ENCODE results near the gene SLC24A3. TPM values are rescaled to one million over a fixed set of nuclear protein-coding genes. Genes with fewer than 3 reads are reported as not detected.

The SLC24A3 gene
- total and polyA plus RNA-seq, 7 experiments from 2014 or later, result 0.58 to 1.0 TPM; not detected in 5

DNA sequence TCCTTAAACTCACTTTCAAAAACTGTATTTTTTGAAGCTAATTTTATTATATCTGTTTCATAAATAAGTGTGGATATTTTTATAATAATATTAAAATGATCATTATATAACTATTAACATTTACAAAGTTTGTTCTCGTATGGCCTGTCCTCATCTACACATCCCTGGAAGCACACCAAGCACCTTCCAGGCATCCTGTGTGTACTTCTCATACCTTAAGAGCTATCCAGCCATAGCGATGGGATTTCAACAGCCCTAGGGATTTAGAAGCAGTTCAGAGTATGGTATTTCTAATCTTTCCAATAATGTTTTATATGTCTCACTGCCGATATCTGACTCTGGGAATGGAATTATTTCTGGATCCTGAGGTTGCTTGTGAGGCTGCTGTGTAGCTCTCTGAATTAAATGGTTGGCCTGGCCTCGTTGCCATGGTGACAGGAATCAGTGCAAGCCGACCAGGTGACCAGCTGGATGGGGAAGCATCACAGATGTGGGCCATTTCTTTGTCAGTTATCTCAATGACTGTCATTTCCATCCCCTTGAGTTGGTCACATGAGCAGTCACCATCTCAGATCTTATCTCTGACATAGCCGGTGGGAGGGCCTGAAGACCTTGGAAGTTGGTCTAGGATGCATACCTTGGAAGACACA, 280.4 kb downstream of the SLC24A3 start:
- CTCF ChIA-PET, result no interaction called here

DNA sequence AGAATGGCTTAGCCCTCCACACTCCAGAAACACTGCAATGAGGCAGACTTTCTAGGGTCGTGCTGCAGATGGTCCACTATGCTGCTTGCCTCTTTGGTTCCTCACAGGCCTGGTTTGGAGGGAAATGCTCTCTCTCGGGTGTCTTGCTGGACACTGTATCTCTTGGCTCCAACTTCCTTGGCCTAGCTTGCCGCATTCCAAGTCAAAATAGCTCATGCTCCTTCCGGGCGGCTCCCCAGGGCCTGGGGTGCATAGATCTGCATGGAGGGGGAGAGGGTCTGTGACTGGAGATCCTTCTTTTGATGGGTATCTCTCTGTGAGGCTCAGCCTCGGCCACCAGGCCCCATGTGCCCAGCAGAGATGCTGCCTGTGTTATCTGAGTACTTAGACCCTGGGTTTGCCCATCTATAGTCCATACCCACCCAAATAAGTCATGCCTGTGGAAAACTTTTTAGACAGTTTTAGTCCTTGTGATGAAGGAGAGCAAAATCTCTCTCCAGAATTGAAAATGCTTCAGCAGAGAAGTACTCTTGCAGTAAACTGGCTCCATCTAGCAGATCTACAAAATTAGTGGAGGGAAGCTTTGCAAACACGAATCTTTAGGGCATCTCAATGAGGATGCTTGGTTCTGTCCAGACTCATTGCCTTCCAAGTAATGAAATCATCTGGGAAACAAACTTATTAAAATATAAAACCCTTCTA, 281.5 kb downstream of the SLC24A3 start:
- no peaks in the 10 kb centered on the region for H3K36me3 ChIP-seq (ENCODE audit: control insufficient read depth in 2 of 3, insufficient read depth in 3 of 3, low read length in 3 of 3)
- CTCF ChIA-PET, result no interaction called here
- no peak overlapping the region for H3K4me3 Mint-ChIP-seq
- no peaks in the 10 kb centered on the region for H3K9me3 ChIP-seq (ENCODE audit: control insufficient read depth in 2 of 3, low read length in 3 of 3)
- no peaks in the 10 kb centered on the region for H3K27me3 ChIP-seq (ENCODE audit: control insufficient read depth in 2 of 2, insufficient read depth in 2 of 2, low read length in 2 of 2)
- H3K27ac Mint-ChIP-seq, result no peak overlapping the region
- intact Hi-C loops (cut with micrococcal nuclease), result no loop called here
- H3K9me3 Mint-ChIP-seq, result peaks cover 0 to 6% (median 0%) of the 10 kb centered on the region in 11 donors
- H3K36me3 Mint-ChIP-seq, result no peaks in the 10 kb centered on the region
- DNase-seq (no peak), ATAC-seq (no peak)
- H3K4me3 ChIP-seq (ENCODE audit: low read length), result no peak overlapping the region
- peaks cover 0 to 6% (median 6%) of the 10 kb centered on the region in 7 donors for H3K4me1 Mint-ChIP-seq
- peaks cover 0 to 11% (median 4%) of the 10 kb centered on the region in 5 donors for H3K27me3 Mint-ChIP-seq
- H3K27ac ChIP-seq (ENCODE audit: low read depth, low read length), result no peak overlapping the region
- POLR2A ChIA-PET, result no interaction called here
- no peaks in the 10 kb centered on the region for H3K4me1 ChIP-seq (ENCODE audit: control insufficient read depth in 2 of 2, insufficient read depth in 2 of 2, low read length in 2 of 2)

More for the DNA sequence above, 280.4 kb downstream of the SLC24A3 start:
- Mint-ChIP-seq H3K36me3 (no peaks in the 10 kb centered on the region), H3K4me3 (no peak overlapping the region), H3K4me1 (no peaks in the 10 kb centered on the region), H3K9me3 (peaks cover 0 to 9% (median 0%) of the 10 kb centered on the region in 11 donors), H3K27ac (no peak overlapping the region), H3K27me3 (peaks cover 0 to 11% (median 0%) of the 10 kb centered on the region in 5 donors)
- Histone ChIP-seq H3K4me3 (ENCODE audit: low read length) (no peak overlapping the region), H3K36me3 (ENCODE audit: control insufficient read depth in 2 of 3, insufficient read depth in 3 of 3, low read length in 3 of 3) (no peaks in the 10 kb centered on the region), H3K27ac (ENCODE audit: low read depth, low read length) (no peak overlapping the region), H3K9me3 (ENCODE audit: control insufficient read depth in 2 of 3, low read length in 3 of 3) (no peaks in the 10 kb centered on the region), H3K27me3 (ENCODE audit: control insufficient read depth in 2 of 2, insufficient read depth in 2 of 2, low read length in 2 of 2) (no peaks in the 10 kb centered on the region), H3K4me1 (ENCODE audit: control insufficient read depth in 2 of 2, insufficient read depth in 2 of 2, low read length in 2 of 2) (no peaks in the 10 kb centered on the region)
- intact Hi-C loops (cut with micrococcal nuclease), result no loop called here
- POLR2A ChIA-PET, result no interaction called here
- no peak for DNase-seq
- no peak for ATAC-seq

GRCh38 chr20:19495905-19496703, 283.7 kb downstream of the SLC24A3 start:
- Histone ChIP-seq H3K36me3 (ENCODE audit: control insufficient read depth in 2 of 3, insufficient read depth in 3 of 3, low read length in 3 of 3) (no peaks in the 10 kb centered on the region), H3K27ac (ENCODE audit: low read depth, low read length) (no peak overlapping the region), H3K4me3 (ENCODE audit: low read length) (no peak overlapping the region), H3K27me3 (ENCODE audit: control insufficient read depth in 2 of 2, insufficient read depth in 2 of 2, low read length in 2 of 2) (no peaks in the 10 kb centered on the region), H3K4me1 (ENCODE audit: control insufficient read depth in 2 of 2, insufficient read depth in 2 of 2, low read length in 2 of 2) (no peaks in the 10 kb centered on the region), H3K9me3 (ENCODE audit: control insufficient read depth in 2 of 3, low read length in 3 of 3) (no peaks in the 10 kb centered on the region)
- POLR2A ChIA-PET, result no interaction called here
- H3K4me1 Mint-ChIP-seq, result peaks cover 0 to 6% (median 6%) of the 10 kb centered on the region in 7 donors
- DNase-seq (no peak), ATAC-seq (no peak)
- H3K9me3 Mint-ChIP-seq, result peaks cover 0 to 4% (median 0%) of the 10 kb centered on the region in 11 donors
- intact Hi-C loops (cut with micrococcal nuclease), result no loop called here
- CTCF ChIA-PET, result no interaction called here
- H3K27me3 Mint-ChIP-seq, result peaks cover 0 to 11% (median 4%) of the 10 kb centered on the region in 5 donors
- H3K36me3 Mint-ChIP-seq, result no peaks in the 10 kb centered on the region
- H3K27ac Mint-ChIP-seq, result no peak overlapping the region
- no peak overlapping the region for H3K4me3 Mint-ChIP-seq

DNA sequence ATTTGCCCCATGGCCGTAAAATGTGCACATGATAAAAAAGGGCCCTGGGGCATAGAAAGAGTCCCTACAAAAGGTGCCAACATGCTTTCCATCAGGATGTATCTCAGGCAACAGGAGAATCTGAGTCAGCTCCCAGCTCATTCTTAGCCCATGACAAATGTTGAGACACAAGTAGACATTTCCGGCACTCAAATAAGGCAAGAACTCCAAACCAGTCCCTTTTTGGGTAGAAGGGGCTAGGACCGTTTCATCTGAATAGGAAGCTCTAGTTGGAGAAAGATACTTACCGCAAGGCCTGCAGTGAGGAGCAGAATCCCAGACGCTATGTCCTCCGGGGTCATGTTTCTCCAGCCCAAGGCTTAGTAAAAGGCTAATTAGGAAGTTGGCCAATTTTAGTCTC, 284.6 kb downstream of the SLC24A3 start:
- Histone ChIP-seq H3K4me1 (ENCODE audit: control insufficient read depth in 2 of 2, insufficient read depth in 2 of 2, low read length in 2 of 2) (no peaks in the 10 kb centered on the region), H3K27ac (ENCODE audit: low read depth, low read length) (no peak overlapping the region), H3K9me3 (ENCODE audit: control insufficient read depth in 2 of 3, low read length in 3 of 3) (no peaks in the 10 kb centered on the region), H3K27me3 (ENCODE audit: control insufficient read depth in 2 of 2, insufficient read depth in 2 of 2, low read length in 2 of 2) (no peaks in the 10 kb centered on the region), H3K4me3 (ENCODE audit: low read length) (no peak overlapping the region), H3K36me3 (ENCODE audit: control insufficient read depth in 2 of 3, insufficient read depth in 3 of 3, low read length in 3 of 3) (no peaks in the 10 kb centered on the region)
- Mint-ChIP-seq H3K9me3 (peaks cover 0 to 4% (median 0%) of the 10 kb centered on the region in 11 donors), H3K36me3 (no peaks in the 10 kb centered on the region), H3K27ac (no peak overlapping the region), H3K27me3 (peaks cover 0 to 11% (median 4%) of the 10 kb centered on the region in 5 donors), H3K4me1 (peaks cover 0 to 6% (median 6%) of the 10 kb centered on the region in 7 donors), H3K4me3 (no peak overlapping the region)
- ATAC-seq (no peak), DNase-seq (no peak)
- intact Hi-C loops (cut with micrococcal nuclease), result no loop called here
- CTCF ChIA-PET, result no interaction called here
- POLR2A ChIA-PET, result no interaction called here

GRCh38 chr20:19498756-19499155, 286.3 kb downstream of the SLC24A3 start:
- H3K4me1 ChIP-seq (ENCODE audit: control insufficient read depth in 2 of 2, insufficient read depth in 2 of 2, low read length in 2 of 2), result no peaks in the 10 kb centered on the region
- Mint-ChIP-seq H3K4me3 (no peak overlapping the region), H3K27me3 (peaks cover 0 to 15% (median 4%) of the 10 kb centered on the region in 5 donors), H3K36me3 (no peaks in the 10 kb centered on the region), H3K4me1 (peaks cover 0 to 6% (median 6%) of the 10 kb centered on the region in 7 donors), H3K27ac (no peak overlapping the region), H3K9me3 (peaks cover 0 to 4% (median 0%) of the 10 kb centered on the region in 11 donors)
- CTCF ChIA-PET, result no interaction called here
- ATAC-seq (no peak), DNase-seq (no peak)
- POLR2A ChIA-PET, result no interaction called here
- H3K36me3 ChIP-seq (ENCODE audit: control insufficient read depth in 2 of 3, insufficient read depth in 3 of 3, low read length in 3 of 3), result no peaks in the 10 kb centered on the region
- no peak overlapping the region for H3K4me3 ChIP-seq (ENCODE audit: low read length)
- H3K27me3 ChIP-seq (ENCODE audit: control insufficient read depth in 2 of 2, insufficient read depth in 2 of 2, low read length in 2 of 2), result no peaks in the 10 kb centered on the region
- no peak overlapping the region for H3K27ac ChIP-seq (ENCODE audit: low read depth, low read length)
- H3K9me3 ChIP-seq (ENCODE audit: control insufficient read depth in 2 of 3, low read length in 3 of 3), result no peaks in the 10 kb centered on the region
- intact Hi-C loops (cut with micrococcal nuclease), result no loop called here

GRCh38 chr20:19501476-19502115, 289.2 kb downstream of the SLC24A3 start:
- Histone ChIP-seq H3K36me3 (ENCODE audit: control insufficient read depth in 2 of 3, insufficient read depth in 3 of 3, low read length in 3 of 3) (no peaks in the 10 kb centered on the region), H3K27ac (ENCODE audit: low read depth, low read length) (no peak overlapping the region), H3K4me3 (ENCODE audit: low read length) (no peak overlapping the region), H3K27me3 (ENCODE audit: control insufficient read depth in 2 of 2, insufficient read depth in 2 of 2, low read length in 2 of 2) (no peaks in the 10 kb centered on the region), H3K4me1 (ENCODE audit: control insufficient read depth in 2 of 2, insufficient read depth in 2 of 2, low read length in 2 of 2) (no peaks in the 10 kb centered on the region), H3K9me3 (ENCODE audit: control insufficient read depth in 2 of 3, low read length in 3 of 3) (no peaks in the 10 kb centered on the region)
- no peak overlapping the region for H3K4me3 Mint-ChIP-seq
- peaks cover 0 to 4% (median 0%) of the 10 kb centered on the region in 11 donors for H3K9me3 Mint-ChIP-seq
- no peak overlapping the region for H3K27ac Mint-ChIP-seq
- CTCF ChIA-PET, result no interaction called here
- POLR2A ChIA-PET, result no interaction called here
- H3K36me3 Mint-ChIP-seq, result no peaks in the 10 kb centered on the region
- H3K27me3 Mint-ChIP-seq, result peaks cover 0 to 15% (median 0%) of the 10 kb centered on the region in 5 donors
- DNase-seq, result no peak
- H3K4me1 Mint-ChIP-seq, result peaks cover 0 to 6% (median 6%) of the 10 kb centered on the region in 7 donors
- intact Hi-C loops (cut with micrococcal nuclease), result no loop called here
- no peak for ATAC-seq

Data from naive thymus-derived CD4-positive, alpha-beta T cell (primary cell).